Stimulated activated CD4-positive, alpha-beta T cell treated with anti-CD3 and anti-CD28 coated beads, Interleukin-4, amount 100 ng/mL, for 48 hours (primary cell): ENCODE measurements around the gene CRTC3.

Experiments
- DNase-seq, 2 donors: peaks; one replicate each; pipeline ENCODE4 v3.0.0-alpha.2; 2020; ENCODE audit warnings: low read depth in 2 of 2

Gene CRTC3

GRCh38 chr15:90562669-90563068 is 32.9 kb downstream of the CRTC3 start:
- DNase-seq, result no peak

GRCh38 chr15:90563463-90563862 is 33.7 kb downstream of the CRTC3 start:
- DNase-seq, result no peak

DNA sequence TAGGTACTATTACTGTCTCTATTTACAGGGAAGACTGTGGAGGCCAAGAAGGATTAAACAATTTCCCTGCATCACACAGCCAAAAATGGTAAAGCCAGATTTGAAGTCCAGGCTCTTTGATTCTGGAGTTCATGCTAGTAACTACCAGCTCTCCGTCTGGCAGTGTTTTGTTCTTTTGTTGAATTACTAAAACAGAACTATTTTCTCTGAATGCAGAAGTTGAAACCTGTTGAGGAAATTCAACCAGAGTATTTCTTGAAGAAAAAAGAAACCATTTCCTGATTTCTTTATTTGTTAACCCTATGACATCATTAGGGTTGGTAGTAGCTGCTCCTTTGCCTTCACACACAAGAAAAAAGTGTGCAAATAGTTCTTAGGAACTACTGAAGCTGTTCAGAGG is 34.3 kb downstream of the CRTC3 start:
- DNase-seq, result no peak

- DNase-seq, result no peak
Measured at GRCh38 chr15:90564590-90564989, 34.9 kb downstream of the CRTC3 start.

DNA sequence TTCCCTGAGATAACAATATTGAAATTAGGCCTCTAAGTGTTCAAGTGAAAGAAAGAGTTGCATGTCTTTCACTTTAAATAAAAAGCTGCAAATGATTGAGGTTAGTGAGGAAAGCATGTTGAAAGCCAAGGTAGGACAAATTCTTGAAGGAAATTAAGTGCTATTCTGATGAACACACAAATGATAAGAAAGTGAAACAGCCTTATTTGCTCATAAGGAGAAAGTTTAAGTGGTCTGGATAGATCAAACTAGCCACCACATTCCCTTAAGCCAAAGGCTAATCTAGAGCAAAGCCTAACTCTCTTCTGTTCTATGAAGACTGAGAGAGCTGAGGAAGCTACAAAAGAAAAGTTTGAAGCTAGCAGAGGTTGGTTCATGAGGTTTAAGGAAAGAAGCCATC is 36.1 kb downstream of the CRTC3 start:
- DNase-seq, result no peak

DNA sequence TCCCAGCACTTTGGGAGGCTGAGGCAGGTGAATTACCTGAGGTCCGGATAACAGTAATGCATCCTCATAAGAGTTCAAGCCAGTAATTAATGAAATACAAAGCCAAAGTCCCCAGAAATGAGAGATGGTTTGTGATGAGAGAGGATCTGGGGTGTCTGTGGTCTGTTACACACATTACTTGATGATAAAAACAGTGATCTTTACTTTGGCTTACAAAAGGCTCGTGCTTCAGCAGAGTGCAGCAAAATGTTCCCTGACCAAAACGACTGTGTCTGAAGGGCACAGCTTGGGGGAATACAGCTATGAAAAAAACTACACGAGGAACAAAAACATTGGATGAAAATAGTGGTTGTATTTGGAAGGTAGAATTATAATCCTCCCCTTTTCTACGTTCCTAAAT is 40.9 kb downstream of the CRTC3 start:
- no peak for DNase-seq

DNA sequence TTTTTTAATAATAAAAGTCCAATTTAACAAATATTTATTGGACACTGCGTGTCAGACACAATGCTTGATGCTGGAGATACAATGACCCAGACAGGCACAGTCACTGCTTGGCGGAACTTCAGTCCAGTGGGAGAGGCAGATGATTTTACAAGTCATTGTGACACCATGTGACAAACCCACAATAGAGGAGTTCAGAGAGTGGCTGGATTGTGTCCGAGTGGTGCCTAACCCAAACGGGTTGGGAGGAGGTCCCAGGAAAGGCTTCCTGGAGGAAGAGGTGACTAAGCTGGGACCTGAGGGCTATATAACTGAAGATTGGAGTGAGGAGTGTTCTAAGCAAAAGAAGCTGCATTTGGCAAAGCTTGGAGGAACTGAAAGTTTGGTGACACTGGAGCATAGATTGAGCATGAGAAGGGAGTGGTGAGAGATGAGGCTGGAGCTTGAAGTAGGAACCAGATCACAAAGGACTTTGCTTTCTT is 41.4 kb downstream of the CRTC3 start:
- DNase-seq, result no peak

DNA sequence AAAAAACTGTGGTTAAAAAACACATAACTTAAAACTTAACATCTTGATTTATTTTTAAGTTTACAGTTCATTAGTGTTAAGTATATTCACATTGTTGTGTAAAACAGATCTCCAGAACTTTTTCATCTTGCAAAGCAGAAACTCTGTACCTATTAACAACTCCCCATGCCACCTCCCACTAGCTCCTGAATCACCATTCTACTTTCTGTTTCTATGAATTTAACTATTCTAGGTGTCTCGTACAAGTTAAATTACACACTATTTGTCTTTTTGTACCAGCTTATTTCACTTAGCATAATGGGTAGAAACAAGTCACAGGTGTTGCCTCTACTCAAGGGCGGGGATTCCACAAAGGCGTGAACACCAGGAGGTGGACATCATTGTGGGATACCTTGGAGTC is 43.2 kb downstream of the CRTC3 start:
- no peak for DNase-seq

GRCh38 chr15:90576711-90577389 is 47.1 kb downstream of the CRTC3 start:
- no peak for DNase-seq

DNA sequence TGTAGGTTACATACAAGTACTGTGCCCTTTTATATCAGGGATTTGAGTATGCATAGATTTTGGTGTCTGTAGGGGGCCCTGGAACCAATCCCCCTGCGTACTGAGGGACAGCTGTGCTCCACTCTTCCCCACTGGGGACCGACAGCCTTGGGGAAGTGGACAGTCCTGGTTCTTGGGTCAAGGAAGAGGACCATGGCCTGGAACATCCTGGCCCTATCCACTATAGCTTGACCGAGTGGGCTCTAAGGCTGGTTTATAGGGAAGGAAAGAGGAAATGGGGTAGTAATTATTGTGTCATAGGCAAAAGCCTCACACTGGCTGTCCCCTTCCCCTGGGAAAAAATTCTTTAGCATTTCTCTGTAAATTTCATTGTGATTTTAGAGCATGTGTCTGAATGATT is 49.5 kb downstream of the CRTC3 start:
- no peak for DNase-seq

- DNase-seq, result no peak
Measured at GRCh38 chr15:90580099-90580498, 50.4 kb downstream of the CRTC3 start.

DNA sequence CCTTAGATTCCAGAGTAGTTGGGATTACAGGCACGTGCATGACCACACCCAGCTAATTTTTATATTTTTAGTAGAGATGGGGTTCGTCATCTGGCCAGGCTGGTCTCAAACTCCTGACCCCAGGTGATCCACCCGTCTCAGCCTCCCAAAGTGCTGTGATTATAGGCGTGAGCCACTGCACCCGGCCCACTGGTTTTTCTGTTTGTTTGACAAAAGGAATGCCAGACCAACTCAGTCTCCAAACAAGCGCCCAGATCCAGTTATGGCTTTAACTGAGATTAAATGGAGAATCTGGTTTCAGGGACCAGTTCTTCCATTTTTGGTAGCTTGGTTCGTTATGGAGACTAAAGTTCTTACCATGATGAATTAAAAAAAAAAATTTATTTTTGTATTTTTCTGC is 50.8 kb downstream of the CRTC3 start:
- no peak for DNase-seq

GRCh38 chr15:90580946-90581345 is 51.2 kb downstream of the CRTC3 start:
- DNase-seq, result no peak

- DNase-seq, result no peak
Measured at GRCh38 chr15:90581771-90582352, 52.1 kb downstream of the CRTC3 start.

GRCh38 chr15:90582553-90582952 is 52.8 kb downstream of the CRTC3 start:
- DNase-seq, result no peak

DNA sequence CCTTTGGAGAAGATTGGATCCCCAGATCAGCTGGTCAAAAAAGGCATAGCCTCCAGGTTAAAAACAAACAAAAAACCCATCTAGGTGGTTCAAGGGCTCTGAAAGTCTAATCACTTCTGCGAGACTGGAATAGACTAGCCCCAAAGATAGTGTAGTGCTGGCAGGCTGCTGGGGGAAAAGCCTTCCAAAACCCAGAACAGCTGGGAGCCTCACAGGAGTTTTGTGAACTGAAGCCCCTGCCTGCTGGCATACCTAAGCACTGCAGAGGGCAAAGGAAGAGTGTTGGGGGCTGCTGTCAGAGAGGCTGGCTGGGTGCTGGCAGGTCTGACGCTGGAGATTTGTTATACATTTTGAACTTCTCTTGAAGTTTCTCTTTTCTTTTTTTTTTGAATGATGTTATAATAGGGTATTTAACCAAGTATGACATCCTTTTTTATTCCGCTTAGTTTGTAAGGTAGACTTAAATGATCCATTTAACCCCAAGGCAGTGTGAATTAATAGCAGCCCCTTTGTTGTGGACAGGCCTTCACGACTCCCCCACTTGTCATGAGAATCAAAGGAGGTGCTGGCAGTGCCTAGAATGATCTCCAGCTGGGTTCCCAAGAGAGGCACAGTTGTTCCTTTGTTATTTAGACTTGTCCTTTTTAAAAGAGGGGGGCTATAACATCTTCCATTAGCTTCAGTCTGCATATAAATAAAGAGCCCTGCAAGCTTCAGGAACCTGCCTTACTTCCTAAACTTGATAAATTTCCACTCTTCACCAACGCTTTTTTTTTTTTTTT is 53.9 kb downstream of the CRTC3 start:
- no peak for DNase-seq

DNA sequence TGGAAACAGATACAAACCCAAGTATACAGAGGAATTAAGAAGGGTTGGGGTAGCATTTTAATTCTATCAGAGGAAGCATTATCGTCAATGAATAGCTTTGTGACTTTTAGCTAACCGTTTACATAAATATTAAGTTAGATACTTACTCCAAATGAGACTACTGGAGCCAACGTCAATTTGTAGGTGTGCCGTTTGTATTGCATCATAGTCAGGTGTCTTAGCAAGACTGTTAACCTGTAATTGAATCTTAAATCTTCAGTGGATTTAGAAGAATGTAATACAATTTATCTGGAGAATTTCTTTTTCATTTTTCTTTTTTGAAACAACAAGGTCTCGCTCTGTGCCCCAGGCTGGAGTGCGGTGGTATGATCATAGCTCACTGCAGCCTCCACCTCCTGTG is 55.1 kb downstream of the CRTC3 start:
- no peak for DNase-seq

DNA sequence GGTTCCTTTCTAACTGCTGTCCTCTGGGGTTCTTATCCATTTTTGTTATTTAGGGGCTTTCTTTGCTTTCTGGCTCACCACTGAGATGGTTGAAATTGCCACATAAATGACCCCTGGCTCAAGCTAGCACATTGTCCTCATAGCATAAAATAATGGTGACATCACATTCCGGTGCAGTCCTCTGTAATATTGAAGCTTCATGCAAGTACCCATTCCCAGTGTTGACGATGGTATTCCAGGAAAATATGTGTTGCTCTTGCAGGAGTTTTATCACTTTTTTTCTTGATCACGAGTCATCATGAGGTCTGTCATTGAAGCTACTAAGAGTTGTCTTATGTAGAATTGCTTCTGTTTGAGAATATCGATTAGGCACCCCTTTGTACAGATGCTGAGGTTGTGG is 56.1 kb downstream of the CRTC3 start:
- DNase-seq, result no peak

DNA sequence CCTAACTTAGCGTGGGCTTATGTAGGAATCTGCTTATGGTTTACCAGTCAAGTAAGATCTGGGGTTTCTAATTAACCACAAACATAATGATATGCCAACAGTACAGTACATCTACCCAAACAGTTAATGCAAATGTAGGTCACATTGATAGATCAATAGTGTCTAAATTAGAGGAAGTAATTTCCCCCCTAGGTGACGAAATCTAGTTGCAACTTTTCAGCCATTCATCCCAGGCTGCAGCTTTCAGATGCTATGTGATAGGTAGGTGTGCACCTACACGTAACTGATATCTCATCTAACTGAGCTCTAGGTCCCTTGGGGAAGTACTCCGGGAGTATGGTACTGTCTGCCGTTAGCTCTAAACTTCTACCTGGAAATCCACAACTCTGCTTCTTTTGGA is 57.2 kb downstream of the CRTC3 start:
- DNase-seq, result no peak

- no peak for DNase-seq
Measured at GRCh38 chr15:90588427-90588826, 58.7 kb downstream of the CRTC3 start.

- DNase-seq, result no peak
Measured at GRCh38 chr15:90591524-90591923, 61.8 kb downstream of the CRTC3 start.

GRCh38 chr15:90592131-90592881 is 62.6 kb downstream of the CRTC3 start:
- DNase-seq, result no peak
